Hematopoietic multipotent progenitor cell treated with erythropoietin and hydrocortisone succinate and interleukin-3 and kit ligand, for 15 days (in vitro differentiated cells): Measurements from ENCODE around the gene UBE2Q1.

ENCODE experiments used
- DNase-seq: peaks from one replicate; pipeline ENCODE4 v3.0.0-alpha.2; 2015; ENCODE audit warnings: low spot score

UBE2Q1 gene

DNA sequence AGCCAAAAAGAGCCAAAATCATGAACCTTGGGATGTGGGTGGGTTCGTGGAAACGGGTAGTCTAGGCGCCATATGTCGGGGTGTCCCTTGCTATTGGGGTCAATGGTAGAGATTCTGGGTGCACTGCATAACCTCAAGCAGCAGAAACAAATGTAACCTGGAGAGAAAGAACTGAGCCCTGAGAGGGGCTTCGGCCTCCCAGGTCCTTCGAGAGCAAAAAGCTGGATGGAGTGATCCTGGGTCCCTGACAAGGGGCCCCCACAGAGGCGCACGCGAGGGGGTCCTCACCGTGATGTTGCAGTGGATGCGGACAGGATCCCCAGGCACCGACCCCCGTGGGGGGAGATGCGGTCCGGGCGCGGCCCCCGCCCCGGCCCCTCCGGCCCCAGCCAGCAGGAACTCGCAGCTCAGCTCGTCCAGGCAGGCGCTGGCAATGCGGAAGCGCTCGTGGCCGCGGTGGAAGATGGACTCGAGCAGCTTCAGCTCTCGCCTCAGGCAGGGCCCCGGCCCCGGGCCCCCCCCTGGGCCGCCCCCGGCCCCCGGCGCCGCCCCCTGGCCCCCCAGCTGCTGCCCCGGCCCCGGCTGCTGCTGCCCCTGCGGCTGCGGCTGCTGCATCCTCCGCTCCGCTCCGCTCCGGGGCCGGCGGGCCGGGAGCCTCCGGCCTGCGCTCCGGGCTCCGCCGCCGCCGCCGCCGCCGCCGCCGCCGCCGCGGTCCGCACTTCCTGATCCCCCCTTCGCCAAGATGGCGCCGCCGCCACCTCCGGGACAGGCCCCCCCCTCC, at the start of gene UBE2Q1:
Gene UBE2Q1, minus strand, starts transcription at position 724 of the 781 bp plus-strand sequence. Its CDS starts 109 bp downstream, at position 615.
- DNase-seq, result peak; percentile 20

DNA sequence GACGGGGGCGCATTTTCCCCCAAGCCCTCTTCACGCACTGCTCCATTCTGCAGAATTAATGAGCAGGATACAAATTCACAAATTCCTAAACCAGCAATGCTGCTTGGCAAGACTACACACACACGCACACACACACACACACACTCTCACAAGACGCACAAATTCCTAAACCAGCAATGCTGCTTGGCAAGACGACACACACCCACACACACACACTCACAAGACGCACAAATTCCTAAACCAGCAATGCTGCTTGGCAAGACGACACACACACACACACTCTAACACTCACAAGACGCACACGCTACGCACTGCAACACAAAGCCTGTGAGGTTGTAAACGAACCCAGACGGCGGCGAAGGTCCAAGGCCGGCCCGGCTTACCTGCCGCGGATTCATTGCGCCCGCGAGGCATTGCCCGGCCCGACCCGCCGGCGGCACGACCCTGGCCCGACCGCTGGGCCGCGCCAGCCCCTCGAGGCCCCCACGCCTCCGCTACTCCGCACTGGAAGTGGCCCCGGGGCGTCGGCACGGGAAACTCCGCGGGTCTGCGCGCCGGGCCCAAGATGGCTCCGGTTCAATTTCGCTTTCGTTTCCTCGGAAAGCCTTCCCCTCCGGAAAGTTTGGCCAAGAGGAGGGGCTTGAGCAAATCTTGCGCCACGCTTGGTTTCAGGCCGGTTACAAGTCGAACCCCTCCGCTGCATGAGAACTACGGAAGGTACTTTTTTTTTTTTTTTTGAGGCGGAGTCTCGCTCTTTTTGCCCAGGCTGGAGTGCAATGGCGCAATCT, 49.3 kb upstream of the UBE2Q1 start, which contains the start of gene ADAR:
Gene ADAR, minus strand, starts transcription at position 578 of the 788 bp plus-strand sequence. Its CDS starts 180 bp downstream, at position 398.
- DNase-seq, result peak; percentile 87

DNA sequence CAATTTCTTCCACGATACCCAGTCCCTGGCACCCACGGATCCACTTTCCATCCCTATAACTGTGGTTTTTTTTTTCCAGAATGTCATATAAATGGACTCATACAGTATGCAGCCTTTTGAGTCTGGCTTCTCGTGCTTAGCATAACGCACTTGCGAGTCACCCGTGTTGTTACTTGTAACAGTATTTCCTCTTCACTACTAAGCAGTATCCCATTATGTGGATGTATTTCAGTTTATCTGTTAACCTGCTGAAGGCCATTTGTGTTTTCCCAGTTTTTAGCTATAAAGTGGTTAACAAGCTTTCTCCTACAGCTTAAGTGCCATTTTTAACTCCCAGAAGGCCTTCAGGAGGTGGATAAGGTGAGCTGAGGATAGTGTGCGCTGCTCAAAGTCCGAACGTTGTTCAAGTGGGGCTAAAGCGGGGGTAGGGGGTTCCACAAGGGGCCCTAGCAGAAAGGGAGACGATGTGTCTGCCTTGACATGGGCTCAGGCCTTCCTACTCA, 48.7 kb upstream of the UBE2Q1 start:
- DNase-seq, result peak; percentile 24

DNA sequence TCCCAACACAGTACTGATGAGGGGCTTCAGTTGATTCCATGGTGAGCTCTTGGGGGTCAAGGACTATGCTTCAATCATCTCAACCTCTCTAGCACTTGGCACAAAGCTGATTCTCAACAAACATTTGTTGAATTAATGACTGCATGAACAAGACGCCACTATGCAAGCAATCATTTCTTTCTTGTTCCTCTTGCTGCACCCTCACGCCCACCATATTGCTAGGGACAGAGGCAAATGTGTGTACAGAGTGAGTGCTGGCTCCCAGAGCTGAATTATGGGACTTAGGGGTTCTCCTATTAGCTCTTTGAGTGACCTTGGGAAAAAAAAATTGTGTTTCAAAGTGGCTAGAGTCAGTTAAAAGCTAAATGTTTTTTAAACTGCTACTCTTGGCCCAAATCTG, 47.1 kb upstream of the UBE2Q1 start:
- no peak for DNase-seq

DNA sequence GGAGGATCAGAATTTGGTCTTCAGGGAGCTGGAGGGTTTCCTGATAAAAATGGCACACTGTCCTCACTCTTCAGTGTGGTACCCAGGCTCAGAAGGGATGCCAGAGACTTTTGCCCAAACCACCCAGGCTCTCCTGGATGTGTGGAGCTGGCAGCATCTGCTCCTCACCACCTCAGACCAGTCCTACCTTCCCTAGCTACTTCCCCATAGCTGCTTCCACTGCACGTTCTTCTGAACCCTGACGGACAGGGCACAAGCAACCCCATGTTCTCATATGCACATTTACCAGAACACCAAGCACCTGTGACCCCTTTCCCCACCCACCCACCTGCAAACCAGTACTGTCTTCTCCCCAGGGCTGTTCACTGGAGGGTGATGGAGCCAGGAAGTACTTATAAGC, 44.9 kb upstream of the UBE2Q1 start:
- no peak for DNase-seq

DNA sequence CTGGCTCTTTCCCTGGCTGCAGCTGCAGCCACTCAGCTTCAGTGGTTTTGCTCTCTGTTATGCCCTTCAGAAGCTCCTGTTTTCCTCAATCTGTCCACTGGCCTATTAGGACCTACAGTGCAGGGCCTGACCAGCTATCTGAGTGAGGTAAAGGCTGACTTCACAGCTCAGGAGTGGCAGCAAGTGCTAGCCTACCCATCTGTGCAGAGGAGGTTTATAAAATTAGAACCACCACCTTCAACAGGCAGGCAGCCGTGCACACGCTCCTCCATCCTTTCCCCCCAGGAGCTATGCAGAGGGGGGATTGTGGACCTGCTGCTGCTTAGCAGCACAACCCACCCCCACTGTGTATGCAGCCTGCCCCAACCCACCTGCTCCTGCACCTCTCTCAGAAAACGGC, 41.2 kb upstream of the UBE2Q1 start:
- no peak for DNase-seq

DNA sequence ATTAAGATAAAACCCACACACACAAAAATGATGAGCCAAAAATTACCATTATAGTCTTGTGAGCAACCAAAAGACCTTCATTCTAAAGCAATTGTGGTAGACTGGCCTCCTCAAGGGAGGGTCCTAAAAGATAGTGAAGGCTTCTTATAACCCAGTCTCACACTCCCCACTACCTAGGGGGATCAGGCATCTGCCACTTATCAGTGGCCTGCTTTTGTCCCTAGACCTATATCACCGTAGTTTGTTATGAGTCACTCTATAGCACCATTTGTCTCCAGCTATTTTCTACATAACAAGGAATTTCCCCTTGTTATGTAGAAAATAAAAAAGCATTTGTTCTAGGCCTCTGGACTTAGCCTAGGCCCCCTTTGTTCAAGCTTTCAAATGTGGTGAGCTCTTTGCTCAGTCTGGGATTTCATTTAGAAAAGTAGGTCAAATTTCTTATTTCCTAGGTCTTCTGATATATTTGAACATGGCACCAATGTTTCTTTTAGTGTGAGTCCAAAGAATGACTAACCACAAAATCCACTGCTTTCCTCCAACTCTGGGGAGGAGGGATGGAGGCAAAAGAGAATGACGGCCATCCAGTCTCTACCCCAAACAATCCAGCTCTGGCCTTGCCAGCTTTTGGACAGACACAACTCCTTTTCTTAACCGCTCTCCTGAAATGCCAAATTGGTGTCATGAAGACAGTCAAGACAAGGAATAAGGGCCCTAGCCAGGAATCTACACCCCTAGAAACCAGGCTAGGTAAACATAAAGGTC, 40.6 kb upstream of the UBE2Q1 start:
- no peak for DNase-seq

DNA sequence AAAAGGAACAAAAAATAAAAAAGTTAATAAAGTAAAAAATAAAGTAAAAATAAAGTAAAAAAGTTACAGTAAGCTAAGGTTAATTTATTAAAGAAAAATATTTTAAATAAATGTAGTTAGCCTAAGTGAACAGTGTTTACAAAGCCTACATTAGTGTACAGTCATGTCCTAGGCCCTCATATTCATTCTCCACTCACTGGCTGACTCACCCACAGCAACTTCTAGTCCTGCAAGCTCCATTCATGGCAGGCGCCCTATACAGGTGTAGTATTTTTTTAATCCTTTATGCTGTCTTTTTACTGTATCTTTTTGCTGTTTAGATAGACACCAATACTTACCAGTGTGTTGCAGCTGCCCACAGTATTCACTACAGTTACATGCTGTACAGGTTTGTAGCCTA, 37.2 kb upstream of the UBE2Q1 start:
- no peak for DNase-seq

DNA sequence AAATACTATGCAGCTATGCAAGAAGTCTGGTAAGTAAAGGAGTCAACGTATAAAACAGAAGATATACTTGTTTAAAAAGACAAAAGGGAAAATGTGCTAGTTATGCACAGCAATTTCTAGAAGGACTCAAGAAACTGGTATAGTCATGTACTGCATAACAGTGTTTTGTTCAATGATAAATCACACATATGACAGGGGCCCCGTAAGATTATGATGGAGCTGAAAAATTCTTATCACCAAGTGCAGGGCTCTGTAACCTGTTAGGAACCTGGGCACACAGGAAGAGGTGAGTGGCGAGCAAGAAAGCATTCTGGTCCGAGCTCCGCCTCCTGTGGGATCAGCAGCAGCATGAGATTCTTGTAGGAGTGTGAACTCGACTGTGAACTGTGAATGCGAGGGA, 36.3 kb upstream of the UBE2Q1 start:
- DNase-seq, result no peak

DNA sequence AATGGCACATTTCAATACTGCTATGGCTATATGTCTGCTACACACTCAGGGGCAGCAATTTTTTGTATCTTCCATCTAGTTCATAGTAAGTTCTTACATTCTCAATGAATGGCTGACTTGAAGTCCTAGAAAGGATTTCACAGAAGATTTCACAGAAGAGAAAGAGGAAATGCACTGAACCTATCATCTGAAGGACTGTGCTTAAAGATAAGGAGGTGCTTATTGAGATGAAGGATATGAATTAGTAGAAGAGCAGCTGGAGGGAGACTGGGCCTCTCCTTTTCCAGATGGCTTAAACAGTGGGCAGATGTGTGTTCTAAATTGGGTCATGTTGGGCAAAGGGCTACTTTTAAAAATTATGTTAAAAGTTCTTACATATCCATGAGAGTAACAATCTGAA, 34.9 kb upstream of the UBE2Q1 start:
- no peak for DNase-seq

DNA sequence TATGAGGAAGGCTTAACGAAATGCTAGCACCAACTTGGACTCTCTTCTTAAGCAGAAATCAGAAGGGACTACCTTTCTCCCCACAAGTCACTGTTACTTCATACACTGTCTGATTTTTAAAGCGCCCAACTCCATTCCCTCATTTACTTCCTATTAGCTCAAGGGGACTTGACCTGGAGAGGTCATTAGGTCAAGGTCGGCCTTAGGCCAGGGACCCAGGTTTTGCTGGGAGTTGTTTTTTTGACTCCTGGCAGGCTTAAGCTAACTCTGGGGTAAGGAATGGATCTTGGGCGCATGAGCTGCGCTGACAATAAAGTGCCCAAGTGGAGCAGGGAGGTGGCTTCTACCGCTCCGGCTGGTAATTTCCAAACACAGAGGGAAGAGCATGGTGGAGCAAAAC, 32.7 kb upstream of the UBE2Q1 start:
- no peak for DNase-seq

DNA sequence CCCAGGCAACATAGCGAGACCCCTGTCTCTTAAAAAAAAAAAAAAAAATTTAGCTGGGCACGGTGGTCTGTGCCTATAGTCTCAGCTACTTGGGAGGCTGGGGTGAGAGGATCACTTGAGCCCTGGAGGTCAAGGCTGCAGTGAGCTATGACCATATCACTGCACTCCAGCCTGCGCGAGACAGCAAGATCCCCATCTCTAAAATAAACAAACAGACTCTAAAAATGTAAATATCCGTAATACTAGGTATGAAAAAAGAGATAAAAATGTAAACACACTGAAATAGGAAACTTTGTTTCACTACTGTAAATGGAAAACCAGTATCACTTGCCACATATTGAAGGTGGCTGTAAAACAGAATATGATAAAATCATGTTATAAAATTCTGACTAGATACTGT, 32.3 kb upstream of the UBE2Q1 start:
- no peak for DNase-seq

DNA sequence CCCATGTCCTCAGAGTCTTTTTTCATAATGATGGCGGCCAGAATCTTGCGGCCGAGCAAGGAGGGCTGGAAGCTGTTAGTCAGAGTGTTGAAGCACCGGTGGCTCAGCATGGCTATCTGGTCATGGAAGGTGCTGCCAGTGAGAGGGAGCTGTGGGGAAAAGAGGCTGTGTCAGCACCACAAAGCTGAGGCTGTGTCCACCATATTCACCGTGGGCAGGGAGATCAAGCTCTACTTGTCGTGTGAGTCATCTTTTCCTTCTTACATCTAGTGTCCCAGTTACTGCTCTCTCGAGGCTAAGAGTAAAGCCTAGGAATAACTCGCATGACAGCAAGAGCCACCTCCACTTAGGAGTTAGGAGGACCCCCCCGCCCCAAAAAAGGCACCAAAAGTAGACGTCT, 31.3 kb upstream of the UBE2Q1 start:
- no peak for DNase-seq

DNA sequence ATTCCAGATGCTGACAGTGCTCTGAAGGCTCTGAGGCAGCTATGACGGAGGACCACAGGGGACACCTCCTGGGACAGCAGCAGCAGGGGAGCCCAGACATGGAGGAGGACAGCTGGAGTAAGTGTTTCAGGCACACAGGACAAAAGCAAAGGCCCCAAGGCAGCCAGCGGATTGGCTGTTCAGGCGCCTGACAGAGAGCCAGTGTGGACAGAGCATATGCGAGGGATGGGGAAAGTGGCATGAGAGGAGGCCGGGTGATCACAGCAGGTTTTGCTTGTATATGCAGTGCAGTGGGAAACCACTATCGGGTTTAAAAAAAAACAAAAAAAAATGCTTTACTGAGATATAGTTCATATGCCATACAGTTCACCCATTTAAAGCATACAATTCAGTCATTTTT, 28.2 kb upstream of the UBE2Q1 start:
- DNase-seq, result no peak

DNA sequence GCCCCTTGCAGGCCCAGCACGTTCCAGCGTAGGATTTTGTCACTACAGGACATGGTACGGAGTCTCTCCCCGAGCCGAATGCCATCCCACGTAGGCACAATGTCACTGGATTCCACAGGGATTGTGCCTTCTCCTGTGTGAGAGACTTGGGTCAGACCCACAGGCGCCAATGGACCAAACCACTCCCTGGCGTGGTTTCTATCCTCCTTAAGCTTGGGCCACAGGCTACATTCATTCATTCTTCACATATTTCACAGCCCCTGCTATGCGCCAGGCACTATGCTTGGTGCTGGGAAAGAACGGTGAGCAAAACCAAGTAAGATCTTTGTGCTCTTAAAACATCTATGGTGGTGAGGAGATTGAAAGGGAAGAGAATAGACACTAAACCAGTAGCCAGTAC, 27.8 kb upstream of the UBE2Q1 start:
- no peak for DNase-seq

DNA sequence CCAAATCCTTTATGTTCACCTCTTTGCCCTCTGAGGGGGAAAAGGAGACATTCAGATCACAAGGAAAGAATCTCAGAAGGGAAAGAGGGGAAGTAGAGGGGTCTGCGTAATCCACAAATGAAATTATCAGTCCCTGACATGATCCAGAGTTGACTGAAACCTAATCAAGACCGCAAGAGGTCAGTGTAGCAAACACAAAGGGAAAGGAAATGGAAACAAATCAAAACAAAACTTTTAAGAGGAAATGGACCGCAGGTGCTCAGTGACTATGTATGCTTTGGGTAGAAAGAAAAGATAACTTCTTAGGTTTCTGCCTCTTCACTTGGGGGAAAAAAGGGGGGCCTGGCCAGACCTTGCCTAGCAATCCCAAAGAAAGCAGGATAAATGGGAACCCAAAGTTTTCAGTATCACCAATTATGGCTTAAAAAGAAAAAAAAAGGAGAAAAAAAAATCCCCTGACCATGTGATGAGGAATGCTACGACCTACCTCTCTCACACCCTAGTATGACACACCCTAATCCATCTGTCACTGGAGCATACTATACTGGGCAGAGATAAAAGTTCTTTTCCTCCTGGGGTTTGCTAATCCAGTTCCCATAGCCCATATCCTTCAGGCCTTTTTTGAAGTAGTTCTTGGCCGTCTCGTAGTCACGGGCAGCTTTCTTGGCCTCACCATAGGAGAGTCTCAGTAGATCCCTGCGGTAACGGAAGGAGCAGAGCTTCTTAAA, 26.0 kb upstream of the UBE2Q1 start:
- no peak for DNase-seq

DNA sequence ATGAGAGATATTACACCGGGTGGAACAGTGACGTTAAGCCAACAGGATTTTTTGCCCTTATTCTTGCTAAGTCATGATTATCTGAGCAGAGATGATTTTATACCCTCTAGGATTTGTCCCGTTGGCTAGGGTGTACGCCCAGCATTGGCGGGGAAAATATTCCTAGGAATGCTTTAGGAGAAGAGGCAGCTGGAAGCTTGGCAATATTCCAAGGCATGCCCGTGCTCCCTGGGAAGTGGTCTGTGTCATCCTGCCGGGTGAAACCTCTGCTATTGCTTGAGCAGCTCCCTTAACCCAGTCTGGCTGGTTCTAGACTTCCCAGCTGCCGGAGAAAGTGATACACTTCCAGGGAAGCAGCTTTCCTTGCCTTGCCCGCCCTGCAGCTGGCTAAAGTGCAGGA, 25.3 kb upstream of the UBE2Q1 start:
- no peak for DNase-seq

DNA sequence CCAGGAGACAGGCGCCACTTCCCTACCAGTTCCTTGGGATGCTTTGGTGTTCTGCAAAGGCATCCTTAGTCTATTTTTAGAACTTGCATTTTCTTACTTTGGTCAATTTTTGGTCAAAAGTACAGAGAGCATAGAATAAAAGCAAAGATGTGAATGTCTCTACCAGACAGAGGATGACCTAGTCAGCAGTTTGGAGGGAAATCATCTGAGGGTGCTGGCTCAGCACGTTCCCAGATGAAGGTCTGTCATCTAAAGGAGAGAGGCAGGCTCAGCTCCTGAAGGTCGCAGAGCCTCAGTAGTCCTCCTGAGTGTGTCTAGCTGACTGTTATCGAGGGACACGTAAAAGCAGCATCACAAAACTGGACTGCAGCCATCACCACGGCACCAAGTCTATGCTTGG, 24.4 kb upstream of the UBE2Q1 start:
- no peak for DNase-seq

DNA sequence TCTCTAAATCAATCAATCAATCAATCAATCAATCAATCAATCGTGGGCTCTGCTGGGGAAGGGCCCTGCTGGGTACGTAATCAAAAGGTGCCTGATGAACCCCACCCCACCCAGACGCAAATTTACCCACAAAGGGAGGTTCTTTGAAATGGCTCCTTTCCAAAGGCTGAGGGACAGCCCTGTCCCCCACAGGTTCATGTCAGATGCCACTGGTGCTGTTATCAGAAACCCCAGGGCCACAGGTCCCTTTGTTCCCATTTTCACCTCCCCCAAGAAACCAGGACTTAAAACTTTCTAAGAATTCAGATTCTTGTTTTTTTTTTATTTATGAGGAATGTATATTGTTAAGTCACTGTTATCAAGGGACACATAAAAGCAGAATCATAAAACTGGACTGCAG, 23.3 kb upstream of the UBE2Q1 start:
- no peak for DNase-seq

DNA sequence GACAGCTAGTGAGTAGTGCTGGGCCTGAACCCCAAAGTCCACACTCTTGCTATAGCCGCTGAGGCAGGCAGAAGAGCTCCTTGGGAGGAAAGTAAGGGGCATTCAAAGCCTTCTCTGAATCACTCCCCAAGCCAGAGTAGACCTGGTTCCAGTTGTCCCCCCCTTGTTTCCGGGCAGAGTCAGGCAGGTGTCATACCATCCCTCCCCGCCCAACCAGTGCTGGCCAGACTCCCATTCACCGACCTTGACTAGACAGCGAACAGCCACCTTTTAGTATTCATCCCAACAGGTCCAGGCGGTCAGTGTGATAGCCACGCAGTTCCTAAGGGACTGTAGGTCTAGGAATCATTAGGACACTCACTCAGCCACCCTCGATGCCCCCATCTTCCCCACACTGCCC, 20.9 kb upstream of the UBE2Q1 start:
- no peak for DNase-seq

DNA sequence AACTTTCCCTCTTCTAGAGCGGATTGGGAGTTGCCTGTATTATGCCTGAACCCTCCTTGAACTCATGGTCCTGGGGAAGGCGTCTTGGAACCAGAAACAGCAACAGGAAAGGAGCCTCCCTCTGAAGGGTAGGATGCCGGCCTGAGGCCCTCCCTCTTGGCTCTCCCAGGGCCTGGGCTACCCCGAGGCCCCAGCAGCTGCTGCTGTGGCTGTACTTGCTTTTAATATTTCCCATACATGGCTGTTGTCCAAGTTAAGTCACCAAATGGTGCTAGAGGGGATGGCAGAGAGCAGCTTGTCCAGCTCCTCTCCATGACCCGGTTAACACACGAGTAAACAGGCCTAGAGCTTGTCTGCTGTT, 19.6 kb upstream of the UBE2Q1 start:
- no peak for DNase-seq
